Stimulated activated CD4-positive, alpha-beta T cell treated with anti-CD3 and anti-CD28 coated beads, Interleukin-15, amount 100 ng/mL, for 24 hours (primary cell): ENCODE data around the gene RPLP2.

ENCODE experiments used
- DNase-seq: peaks from one replicate; pipeline ENCODE4 v3.0.0-alpha.2; 2020

The RPLP2 gene

GRCh38 chr11:826836-827145 is 17.0 kb downstream of the RPLP2 start:
- no peak for DNase-seq

DNA sequence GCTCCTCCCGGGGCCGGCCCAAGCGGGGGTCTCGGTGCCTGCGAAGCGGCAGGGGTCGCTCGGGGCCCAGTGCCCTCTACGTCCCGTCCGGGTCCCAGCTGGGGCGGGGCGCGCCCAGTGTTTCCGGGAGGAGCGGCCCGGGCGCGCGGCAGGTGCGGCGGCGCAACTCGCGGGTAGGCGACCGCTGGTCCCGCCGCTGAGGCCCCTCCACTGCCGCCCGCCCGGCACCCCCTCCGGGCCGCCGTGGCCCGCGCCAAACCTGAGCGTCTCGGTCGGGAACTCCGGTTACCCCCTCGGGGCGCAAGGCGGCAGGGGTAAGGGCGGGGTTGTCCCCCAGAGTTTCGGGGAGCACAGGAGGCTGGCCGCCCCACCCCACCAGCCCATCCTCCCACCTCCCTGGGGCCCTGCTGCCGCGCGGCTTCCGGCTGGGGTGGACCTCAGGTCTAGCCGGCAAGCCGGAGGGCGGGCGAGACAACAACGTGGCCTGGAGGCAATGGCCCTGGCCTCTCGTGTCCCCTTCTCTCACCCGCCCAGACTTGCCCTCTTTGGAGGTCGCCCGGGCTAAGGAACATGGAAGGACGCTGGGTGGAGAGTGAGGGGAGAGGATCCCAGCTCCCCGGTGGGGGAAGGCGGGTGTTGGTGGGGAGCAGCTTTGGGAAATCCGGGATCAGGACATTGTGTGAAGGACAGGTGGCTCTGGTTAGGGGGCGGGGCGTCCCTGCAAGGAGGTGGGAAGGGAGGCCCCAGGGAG is 17.6 kb downstream of the RPLP2 start:
- no peak for DNase-seq

DNA sequence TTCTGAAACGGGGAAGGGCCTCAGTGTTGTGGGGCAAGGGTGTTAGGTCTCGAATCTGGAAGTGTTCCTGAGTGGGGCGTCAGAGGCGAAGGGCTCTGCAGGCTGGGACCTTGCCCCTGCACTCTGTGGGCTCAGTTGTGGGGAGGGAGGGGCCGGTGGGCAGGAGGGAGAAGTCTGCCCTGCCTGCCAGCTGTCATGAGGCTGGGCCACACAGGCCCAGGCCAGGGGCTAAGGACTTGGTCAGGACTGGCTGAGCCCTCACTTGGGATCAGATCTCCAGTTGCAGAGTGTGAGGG is 18.1 kb downstream of the RPLP2 start, which contains the start of gene CRACR2B:
CRACR2B (plus strand) TSS at position 23 of the 296 bp plus-strand sequence. CDS start 689 bp downstream, outside the sequence.
- no peak for DNase-seq

- no peak for DNase-seq
Observed at GRCh38 chr11:828506-829175, 18.9 kb downstream of the RPLP2 start.

GRCh38 chr11:829176-829846 is 19.5 kb downstream of the RPLP2 start:
- DNase-seq = no peak

DNA sequence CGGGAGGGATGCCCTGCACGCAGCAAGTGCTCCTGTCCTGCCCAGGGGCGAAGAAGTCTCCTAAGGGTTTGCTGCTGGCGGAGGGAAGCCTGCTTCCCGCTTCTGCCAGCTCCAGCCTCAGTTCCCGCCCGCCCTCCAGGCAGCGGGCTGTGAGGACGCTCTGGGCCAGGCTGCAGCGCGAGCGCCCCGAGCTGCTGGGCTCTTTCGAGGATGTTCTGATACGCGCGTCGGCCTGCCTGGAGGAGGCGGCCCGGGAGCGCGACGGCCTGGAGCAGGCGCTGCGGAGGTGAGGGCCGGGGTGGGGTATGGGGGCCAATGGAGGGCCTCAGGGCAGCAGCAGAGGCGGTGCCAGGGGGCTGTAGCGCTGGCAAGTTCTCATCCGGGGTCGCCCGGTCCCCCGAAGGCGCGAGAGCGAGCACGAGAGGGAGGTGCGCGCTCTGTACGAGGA is 20.1 kb downstream of the RPLP2 start:
- no peak for DNase-seq

DNA sequence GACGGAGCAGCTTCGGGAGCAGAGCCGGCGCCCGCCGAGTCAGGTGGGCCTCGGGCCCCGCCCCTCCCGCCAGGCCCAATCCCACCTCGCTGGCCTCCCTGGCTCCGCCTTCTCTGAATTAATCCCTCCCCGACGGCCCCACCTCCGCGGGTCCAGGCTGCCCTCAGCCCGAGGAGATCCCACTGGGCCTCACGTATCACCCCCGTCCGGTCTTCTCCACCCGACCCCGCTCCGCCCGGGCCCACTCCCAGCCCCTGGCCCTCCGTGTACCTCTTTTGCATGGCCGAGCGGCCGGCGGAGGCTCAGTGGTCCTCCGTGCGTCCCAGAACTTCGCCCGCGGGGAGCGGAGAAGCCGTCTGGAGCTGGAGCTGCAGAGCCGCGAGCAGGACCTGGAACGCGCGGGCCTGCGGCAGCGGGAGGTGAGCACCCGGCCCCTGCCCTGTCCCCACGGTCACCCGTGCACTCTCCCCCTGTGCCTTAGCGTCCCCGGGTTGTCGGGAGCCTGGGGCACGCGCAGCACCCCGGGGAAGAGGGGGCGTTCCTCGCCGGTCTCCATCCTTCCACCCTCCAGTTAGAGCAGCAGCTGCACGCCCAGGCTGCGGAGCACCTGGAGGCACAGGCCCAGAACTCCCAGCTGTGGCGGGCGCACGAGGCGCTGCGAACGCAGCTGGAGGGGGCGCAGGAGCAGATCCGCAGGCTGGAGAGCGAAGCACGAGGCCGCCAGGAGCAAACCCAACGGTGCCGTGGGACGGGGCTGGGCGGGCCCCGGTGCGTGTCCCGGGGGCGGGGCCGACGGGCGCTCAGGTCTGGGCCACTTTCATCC is 20.7 kb downstream of the RPLP2 start:
- DNase-seq = peak; percentile 76

- no peak for DNase-seq
Observed at GRCh38 chr11:831118-831864, 21.5 kb downstream of the RPLP2 start.

- no peak for DNase-seq
Observed at GRCh38 chr11:831961-832528, 22.3 kb downstream of the RPLP2 start.

- DNase-seq = peak; percentile 74
Observed at GRCh38 chr11:832529-833113, 22.9 kb downstream of the RPLP2 start, which contains the start of gene CD151. TSS of gene CD151 (plus strand) at chr11:832952. CDS start at chr11:836070, 3,118 bp downstream.

DNA sequence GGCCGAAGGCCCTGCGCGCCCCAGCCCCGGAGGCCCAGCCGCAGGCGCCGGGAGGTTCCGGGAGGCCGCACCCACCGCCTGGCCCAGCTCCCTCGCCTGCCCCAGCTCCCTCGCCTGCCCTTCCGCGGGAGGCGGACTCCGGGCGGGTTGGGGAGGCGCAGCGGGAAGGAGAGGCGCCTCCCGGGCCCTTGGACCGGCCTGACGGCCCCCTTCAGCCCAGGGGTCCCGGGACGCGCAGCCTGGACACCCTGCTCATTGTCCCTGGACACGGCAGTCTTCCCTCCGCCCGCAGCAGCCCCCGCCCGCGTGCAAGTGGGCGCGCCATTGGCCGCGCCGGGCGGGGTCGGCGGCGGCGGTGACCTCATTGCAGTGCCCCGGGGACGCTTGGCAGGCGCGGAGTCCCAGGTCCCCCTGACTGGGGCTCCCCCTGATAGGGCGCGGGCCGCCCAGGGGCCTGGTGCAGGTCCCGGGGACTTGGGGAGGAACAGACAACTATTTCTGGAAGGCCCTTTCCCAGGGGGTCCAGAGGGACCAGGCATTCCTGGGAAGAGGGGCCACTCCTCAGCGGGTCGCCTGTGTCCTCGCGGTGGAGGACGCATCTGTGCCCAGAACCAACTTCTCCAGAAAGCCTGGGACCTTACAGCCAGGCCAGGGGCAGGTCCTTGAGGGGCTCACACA is 23.5 kb downstream of the RPLP2 start:
- DNase-seq = peak; percentile 58

- DNase-seq = no peak
Observed at GRCh38 chr11:833849-834311, 24.1 kb downstream of the RPLP2 start.

DNA sequence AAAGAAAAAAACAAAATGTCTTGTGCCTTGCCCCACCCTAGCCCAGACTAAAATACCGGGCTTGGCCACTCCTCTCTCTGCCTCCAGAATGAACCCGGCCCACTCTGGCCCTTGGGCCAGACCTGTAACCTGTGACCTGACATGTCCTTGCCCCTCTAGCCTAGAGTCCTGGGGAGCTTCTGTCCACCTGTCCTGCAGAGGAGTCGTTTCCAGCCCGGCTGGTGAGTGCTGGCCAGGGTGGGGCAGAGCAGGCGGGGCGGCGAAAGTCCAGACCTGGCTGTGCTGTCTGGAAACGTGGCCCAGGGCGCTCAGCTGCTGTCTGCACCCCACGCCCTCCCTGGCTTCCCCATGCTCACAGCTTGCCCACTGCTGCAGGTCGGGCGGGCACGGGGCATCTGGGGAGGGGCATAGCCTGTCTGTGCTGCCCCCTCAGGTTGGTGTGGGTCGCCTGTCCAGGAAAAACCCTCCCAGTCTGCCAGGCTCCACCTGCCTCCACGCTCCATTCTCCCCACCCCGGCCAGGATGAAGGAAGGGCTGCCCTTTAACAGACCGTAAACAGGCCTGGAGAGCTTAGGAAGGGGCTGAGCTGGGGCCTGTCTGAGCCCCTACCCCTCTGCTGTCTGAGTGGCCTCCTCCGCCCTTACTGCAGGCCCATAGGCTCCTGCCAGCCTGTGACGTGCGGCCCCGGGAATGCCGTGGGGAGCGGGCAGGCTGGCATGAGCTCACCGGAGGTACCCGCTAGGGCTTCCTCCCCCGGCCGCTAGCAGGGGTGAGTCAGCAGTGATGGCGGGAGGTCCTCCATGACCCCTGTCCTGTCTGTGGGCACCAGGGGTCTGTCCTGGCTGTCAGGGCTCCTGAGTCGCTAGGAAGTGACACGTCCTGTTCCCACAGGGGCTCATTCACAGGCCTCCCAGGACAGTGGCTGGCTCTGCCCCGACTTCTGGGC is 24.9 kb downstream of the RPLP2 start:
- no peak for DNase-seq

DNA sequence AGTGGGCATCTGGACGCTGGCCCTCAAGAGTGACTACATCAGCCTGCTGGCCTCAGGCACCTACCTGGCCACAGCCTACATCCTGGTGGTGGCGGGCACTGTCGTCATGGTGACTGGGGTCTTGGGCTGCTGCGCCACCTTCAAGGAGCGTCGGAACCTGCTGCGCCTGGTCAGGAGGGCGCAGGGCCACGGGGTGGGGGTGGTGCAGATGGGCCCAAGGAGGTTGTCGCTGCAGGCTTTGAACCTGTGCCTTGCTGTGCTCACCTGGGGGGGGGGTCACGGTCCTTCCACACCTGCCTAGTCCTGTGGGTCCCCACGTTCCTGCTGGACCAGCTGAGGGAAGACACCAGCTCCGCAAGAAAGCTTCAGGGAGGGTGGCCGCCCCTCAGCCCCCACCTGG is 26.5 kb downstream of the RPLP2 start:
- DNase-seq = no peak

DNA sequence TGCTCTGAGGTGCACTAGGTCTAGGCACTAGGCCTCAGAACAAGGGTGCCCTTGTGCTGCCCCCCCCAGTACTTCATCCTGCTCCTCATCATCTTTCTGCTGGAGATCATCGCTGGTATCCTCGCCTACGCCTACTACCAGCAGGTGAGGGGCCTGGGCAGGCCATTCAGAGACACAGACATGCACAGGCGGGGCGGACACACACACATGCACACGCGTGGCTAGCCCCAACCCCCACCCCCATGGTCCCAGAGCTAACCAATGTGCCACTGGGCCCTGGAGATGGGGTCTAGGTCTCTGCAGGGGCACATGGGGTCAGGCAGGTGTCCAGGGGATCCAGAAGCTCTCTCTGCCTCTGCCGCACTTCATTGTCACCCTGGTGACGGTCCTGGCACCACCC is 26.9 kb downstream of the RPLP2 start:
- DNase-seq = no peak

GRCh38 chr11:837189-837989 is 27.6 kb downstream of the RPLP2 start:
- DNase-seq = no peak

- no peak for DNase-seq
Observed at GRCh38 chr11:837990-838307, 28.2 kb downstream of the RPLP2 start.

DNA sequence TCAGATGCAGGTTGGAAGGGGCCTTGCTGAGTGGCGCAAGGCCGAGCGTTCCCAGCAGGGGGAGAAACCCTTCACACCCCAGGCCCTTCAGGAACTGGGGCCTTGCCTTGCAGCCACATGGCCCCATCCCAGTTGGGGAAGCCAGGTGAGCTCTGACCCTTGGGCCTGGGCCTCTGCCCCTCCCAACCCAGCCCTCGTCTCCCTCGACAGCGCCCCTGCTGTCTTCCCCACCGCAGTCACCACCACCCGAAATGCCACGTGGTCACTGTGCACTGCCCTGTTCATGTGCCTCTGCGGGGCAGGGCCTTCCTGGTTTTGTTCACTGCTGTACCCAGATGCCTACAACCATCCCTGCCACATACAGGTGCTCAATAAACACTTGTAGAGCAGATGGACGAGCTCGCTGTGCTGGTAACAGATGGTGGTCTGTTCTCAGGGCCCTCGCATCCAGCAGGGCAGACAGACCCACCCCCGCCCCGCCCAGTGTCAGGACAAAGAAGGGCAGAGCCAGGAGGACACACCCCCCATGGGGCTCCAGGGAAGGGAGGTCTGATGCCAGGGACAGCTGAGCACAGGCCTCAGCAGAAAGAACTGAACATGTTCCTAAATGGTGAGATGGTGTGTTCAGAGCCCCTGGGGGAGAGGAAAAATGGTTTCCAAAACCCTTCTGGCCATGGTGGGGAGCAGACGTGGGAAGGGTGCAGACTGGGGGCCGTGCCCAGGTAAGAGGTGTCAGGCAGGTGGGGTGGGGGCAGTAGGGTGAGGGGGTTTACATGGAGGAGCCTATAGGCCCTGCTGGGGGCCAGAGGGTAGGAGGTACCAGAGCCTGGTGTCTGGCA is 28.9 kb downstream of the RPLP2 start:
- DNase-seq = no peak
